Left ventricle myocardium inferior (tissue), 1 donor: ENCODE results near the gene DDX51. TPM values are rescaled to one million over a fixed set of nuclear protein-coding genes. Genes with fewer than 3 reads are reported as not detected.
"Not testable (repeated sequence)": the region's sequence is repeated elsewhere in the genome, so short reads cannot be mapped to it uniquely, and the experiment has no call there.

Source experiments
- DNase-seq: peaks from one replicate; pipeline ENCODE4 v3.0.0-alpha.2; 2020
- H3K27ac ChIP-seq: fragments of 200-600 bp; replicated peaks from 2 replicates; pipeline ENCODE4 v1.8.0; 2021
- H3K27me3 ChIP-seq: fragments of 200-600 bp; 2 replicates; pipeline ENCODE4 v1.8.0; 2021; ENCODE audit warnings: low read depth
- H3K36me3 ChIP-seq: fragments of 200-600 bp; 2 replicates; pipeline ENCODE4 v1.8.0; 2021
- H3K4me1 ChIP-seq: fragments of 200-600 bp; 2 replicates; pipeline ENCODE4 v1.8.0; 2021
- H3K4me3 ChIP-seq: fragments of 200-600 bp; 2 replicates; pipeline ENCODE4 v1.8.0; 2021; ENCODE audit warnings: mild to moderate bottlenecking, moderate library complexity
- H3K9me3 ChIP-seq: fragments of 200-600 bp; replicated peaks from 2 replicates; pipeline ENCODE4 v1.8.0; 2021
- CTCF ChIP-seq: fragments of 200-600 bp; IDR thresholded peaks from 2 replicates; pipeline ENCODE4 v1.8.0; 2021; ENCODE audit warnings: antibody characterized with exemption, mild to moderate bottlenecking, borderline replicate concordance
- intact Hi-C: fragments of 100-400 bp; cut with micrococcal nuclease; formaldehyde crosslinking; loops from one replicate; pipeline ENCODE4 v1.11.0; 2022
- total RNA-seq: library from RNA; stranded (reverse); fragmentation: NEBNext Ultra II Directional; extraction: Animal tissue kit (Norgen Biotek cat#: 25700); gene quantifications from one replicate; pipeline ENCODE4 v1.2.1, GENCODE V29; 2021
- donor health status: DM: no; HTN: yes; CAD: no; lungs with severe emphysema.

The DDX51 gene
- total RNA-seq, 1 donor from 2014 or later = 9.0 TPM

GRCh38 chr12:132105467-132105866 is 38.7 kb downstream of the DDX51 start:
- Histone ChIP-seq H3K27ac (no peak overlapping the region), H3K9me3 (no peaks in the 10 kb centered on the region), H3K27me3 (no peaks in the 10 kb centered on the region), H3K4me3 (no peak overlapping the region), H3K36me3 (peaks cover 47% of the 10 kb centered on the region), H3K4me1 (no peaks in the 10 kb centered on the region)
- no peak for DNase-seq
- intact Hi-C loops = no loop called here
- no peak for TF ChIP-seq CTCF

- Histone ChIP-seq H3K9me3 (no peaks in the 10 kb centered on the region), H3K27ac (no peak overlapping the region), H3K36me3 (peaks cover 41% of the 10 kb centered on the region), H3K27me3 (no peaks in the 10 kb centered on the region), H3K4me1 (no peaks in the 10 kb centered on the region), H3K4me3 (no peak overlapping the region)
- no peak for TF ChIP-seq CTCF
- intact Hi-C loops = no loop called here
- no peak for DNase-seq
These were observed 40.4 kb downstream of the DDX51 start for GRCh38 chr12:132103542-132104308.

GRCh38 chr12:132103072-132103471 is 41.0 kb downstream of the DDX51 start:
- H3K27ac ChIP-seq, H3K4me1 ChIP-seq, H3K9me3 ChIP-seq, H3K27me3 ChIP-seq, DNase-seq, H3K4me3 ChIP-seq, intact Hi-C loops: not testable (repeated sequence)
- peaks cover 34% of the 10 kb centered on the region for H3K36me3 ChIP-seq

GRCh38 chr12:132102297-132102696 is 41.8 kb downstream of the DDX51 start:
- H3K4me3 ChIP-seq = no peak overlapping the region
- no peak for TF ChIP-seq CTCF
- intact Hi-C loops = no loop called here
- no peak for DNase-seq
- no peaks in the 10 kb centered on the region for H3K27me3 ChIP-seq
- H3K36me3 ChIP-seq = peaks cover 31% of the 10 kb centered on the region
- H3K4me1 ChIP-seq = no peaks in the 10 kb centered on the region
- H3K27ac ChIP-seq = no peak overlapping the region
- H3K9me3 ChIP-seq = no peaks in the 10 kb centered on the region

DNA sequence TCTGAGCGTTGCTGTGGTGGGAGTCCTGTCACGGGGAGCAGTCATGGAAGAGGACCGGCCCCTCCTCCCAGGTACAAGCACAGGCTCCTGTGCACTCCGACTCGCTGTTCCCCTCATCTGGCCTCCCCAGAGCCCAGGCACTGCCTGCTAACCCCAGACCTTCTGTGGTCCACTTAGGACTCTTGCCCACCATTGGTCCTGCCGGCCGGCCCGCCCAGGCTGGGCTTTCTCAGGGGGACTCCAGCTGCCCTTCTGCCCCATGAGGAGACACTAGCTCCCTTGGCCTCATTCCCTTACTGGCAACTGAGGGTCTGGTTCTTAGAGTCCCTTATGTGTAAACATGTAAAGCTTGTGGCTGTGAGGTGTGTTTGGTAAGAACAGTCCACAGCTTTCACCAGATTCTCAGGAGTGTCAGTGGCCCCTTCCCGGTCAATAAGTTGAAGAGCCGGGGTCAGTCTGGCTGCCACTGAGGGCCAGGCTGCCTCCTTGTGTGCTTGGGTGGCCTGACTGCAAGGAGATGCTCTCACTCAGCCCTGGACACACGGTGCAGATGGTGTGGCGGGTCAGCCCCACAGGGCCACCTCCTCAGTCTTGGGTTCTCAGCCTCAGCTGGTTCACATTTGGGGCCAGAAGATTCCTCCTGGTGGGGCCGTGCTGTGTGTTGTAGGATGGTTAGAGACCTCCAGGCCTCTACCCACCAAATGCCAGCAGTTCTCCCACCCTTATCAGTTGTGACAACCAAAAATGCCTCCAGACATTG is 43.6 kb downstream of the DDX51 start:
- H3K4me3 ChIP-seq = no peak overlapping the region
- H3K27ac ChIP-seq = no peak overlapping the region
- no peaks in the 10 kb centered on the region for H3K4me1 ChIP-seq
- peaks cover 15% of the 10 kb centered on the region for H3K36me3 ChIP-seq
- no peak for TF ChIP-seq CTCF
- intact Hi-C loops = no loop called here
- H3K9me3 ChIP-seq = no peaks in the 10 kb centered on the region
- no peak for DNase-seq
- no peaks in the 10 kb centered on the region for H3K27me3 ChIP-seq

- no peak for DNase-seq
- no peak for TF ChIP-seq CTCF
- H3K27ac ChIP-seq = no peak overlapping the region
- H3K36me3 ChIP-seq = peaks cover 12% of the 10 kb centered on the region
- no peaks in the 10 kb centered on the region for H3K4me1 ChIP-seq
- intact Hi-C loops = no loop called here
- H3K4me3 ChIP-seq = no peak overlapping the region
- no peaks in the 10 kb centered on the region for H3K9me3 ChIP-seq
- H3K27me3 ChIP-seq = no peaks in the 10 kb centered on the region
These were observed 44.4 kb downstream of the DDX51 start for GRCh38 chr12:132099739-132100138.
